HepG2 (cell line): ENCODE results near the gene DNAH9.

Experiments used
- CBFB ChIP-seq: sonication (generic); formaldehyde crosslinking; IDR thresholded peaks from 2 replicates; pipeline ENCODE4 v1.4.0; 2020; ENCODE audit warnings: missing genetic modification reagents
- GABPA ChIP-seq, 2 experiments: IDR thresholded peaks; 2 replicates each; pipeline ENCODE4 v1.6.1; 2011 to 2016; ENCODE audit warnings: low read depth in 2 of 2, low read length in 1 of 2, missing biosample characterization in 1 of 2, missing genetic modification characterization in 1 of 2
- GTF2F1 ChIP-seq: fragments of 150-350 bp; IDR thresholded peaks from 2 replicates; pipeline ENCODE4 v1.6.1; 2014; ENCODE audit warnings: low read length
- HDAC6 ChIP-seq: fragments of 200-600 bp; sonication (generic); IDR thresholded peaks from 2 replicates; pipeline ENCODE4 v1.7.0; 2017; ENCODE audit warnings: mild to moderate bottlenecking, antibody characterized with exemption, low read length, low read depth
- KLF13 ChIP-seq: sonication (generic); formaldehyde crosslinking; IDR thresholded peaks from 2 replicates; pipeline ENCODE4 v1.4.0; 2020; ENCODE audit warnings: mild to moderate bottlenecking, missing genetic modification reagents
- MAFG ChIP-seq: sonication (generic); formaldehyde crosslinking; IDR thresholded peaks from 2 replicates; pipeline ENCODE4 v1.5.1; 2020; ENCODE audit warnings: mild to moderate bottlenecking, missing genetic modification reagents
- PHB2 ChIP-seq: fragments of 450-650 bp; IDR thresholded peaks from 2 replicates; pipeline ENCODE4 v1.6.1; 2018; ENCODE audit not compliant: partially characterized antibody
- SKIL ChIP-seq: sonication (generic); formaldehyde crosslinking; IDR thresholded peaks from 2 replicates; pipeline ENCODE4 v1.8.0; 2022; ENCODE audit warnings: missing genetic modification reagents, mild to moderate bottlenecking, moderate library complexity, borderline replicate concordance

GRCh38 chr17:11628374-11628773 lies 30.1 kb downstream of the DNAH9 start:
- no peak for TF ChIP-seq CBFB (CRISPR knock-in tag)
- TF ChIP-seq PHB2 = no peak
- TF ChIP-seq SKIL (CRISPR knock-in tag) = no peak
- TF ChIP-seq HDAC6 = no peak
- no peak for TF ChIP-seq GTF2F1
- TF ChIP-seq KLF13 (CRISPR knock-in tag) = no peak
- TF ChIP-seq GABPA (IDR thresholded peaks at IDR 0.05; ENCODE audit: low read depth, low read length) = no peak
- TF ChIP-seq GABPA (CRISPR knock-in tag; IDR thresholded peaks at IDR 0.05; ENCODE audit: low read depth) = no peak
- no peak for TF ChIP-seq MAFG (CRISPR knock-in tag)
